Subcutaneous preadipocyte (primary cell): ENCODE data around the gene BST1. TPM values are rescaled to one million over a fixed set of nuclear protein-coding genes. Genes with fewer than 3 reads are reported as not detected.

Experiments
- total RNA-seq: library from RNA; depleted of rRNA; stranded (reverse); fragments of >200 nt; gene quantifications from 2 replicates; pipeline ENCODE4 v1.2.3, GENCODE V29; 2012

Gene BST1
- 5.3 and 5.9 TPM in 2 replicates for total RNA-seq

GRCh38 chr4:15702941-15703403, at the start of gene BST1:
BST1 (plus strand) TSS chr4:15703065; CDS start chr4:15703145, 80 bp downstream.

GRCh38 chr4:15655223-15656037, 47.4 kb upstream of the BST1 start, which contains the start of gene FBXL5:
FBXL5 (minus strand) TSS chr4:15655357; CDS start chr4:15655287, 70 bp downstream.

GRCh38 chr4:15681372-15682241, 21.3 kb upstream of the BST1 start, which contains the start of gene FAM200B:
FAM200B (plus strand) TSS chr4:15681827; CDS start chr4:15686978, 5,151 bp downstream.

GRCh38 chr4:15778289-15779241, 75.7 kb downstream of the BST1 start, which contains the start of gene CD38:
CD38 (plus strand) TSS chr4:15778328; CDS start chr4:15778415, 87 bp downstream.

Other genes with a start within 250 kb of the BST1 start
- gene CC2D2A, start 233.2 kb upstream of the BST1 start, total RNA-seq, result 24.6 and 25.2 TPM in 2 replicates
- 58.4 and 67.4 TPM in 2 replicates for gene FBXL5, start 47.7 kb upstream of the BST1 start, total RNA-seq
- 11.3 and 13.6 TPM in 2 replicates for gene FAM200B, start 21.2 kb upstream of the BST1 start, total RNA-seq
- under 0.01 TPM in 1 of 2 replicates, not detected in the other for gene CD38, start 75.3 kb downstream of the BST1 start, total RNA-seq
- gene FGFBP1, start 235.7 kb downstream of the BST1 start, total RNA-seq, result under 0.01 TPM in 1 of 2 replicates, not detected in the other